Measurements from ENCODE around the gene PAGR1.
"Not testable (repeated sequence)": the region's sequence is repeated elsewhere in the genome, so short reads cannot be mapped to it uniquely, and the experiment has no call there.

Gene PAGR1

DNA sequence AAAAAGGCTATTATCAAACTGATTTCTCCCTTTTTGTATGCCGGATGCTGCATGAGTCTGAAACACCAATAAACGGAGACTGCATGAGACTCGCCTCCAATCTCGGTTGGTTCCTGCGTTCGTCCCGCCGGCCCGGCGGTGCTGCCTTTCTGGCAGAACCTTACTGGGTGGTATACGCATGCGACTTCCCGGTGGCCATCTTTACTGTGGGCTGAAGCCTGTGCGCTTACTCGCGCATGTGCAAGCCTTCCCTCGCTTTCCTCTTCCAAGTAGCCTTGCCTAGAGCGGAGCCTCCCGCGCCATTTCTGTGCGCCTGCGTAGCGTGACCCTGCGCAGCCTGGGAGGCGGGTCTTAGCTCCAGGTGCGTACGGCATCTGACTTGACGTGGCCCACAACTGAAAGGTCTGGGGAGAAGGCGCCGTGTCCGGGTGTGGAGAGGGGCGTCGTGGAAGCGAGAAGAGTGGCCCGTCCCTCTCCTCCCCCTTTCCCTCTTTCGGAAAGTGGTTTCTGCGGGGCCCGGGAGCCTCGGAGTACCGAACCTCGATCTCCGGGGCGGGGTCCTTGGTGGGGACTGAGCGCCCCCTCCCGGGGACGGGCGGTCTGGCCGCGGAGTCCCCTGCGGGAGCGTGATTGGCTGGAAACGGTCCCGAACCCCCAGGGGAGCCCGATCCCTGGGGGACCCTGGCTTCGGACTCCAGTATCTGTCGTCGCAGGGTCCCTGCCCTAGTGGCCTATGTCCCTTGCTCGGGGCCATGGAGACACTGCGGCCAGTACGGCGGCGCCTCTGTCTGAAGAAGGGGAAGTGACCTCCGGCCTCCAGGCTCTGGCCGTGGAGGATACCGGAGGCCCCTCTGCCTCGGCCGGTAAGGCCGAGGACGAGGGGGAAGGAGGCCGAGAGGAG is at the start of gene PAGR1:
Gene PAGR1, plus strand, starts transcription at position 360 of the 901 bp plus-strand sequence. Its CDS starts 374 bp downstream, at position 734.
- peak; percentile 100 for DNase-seq

DNA sequence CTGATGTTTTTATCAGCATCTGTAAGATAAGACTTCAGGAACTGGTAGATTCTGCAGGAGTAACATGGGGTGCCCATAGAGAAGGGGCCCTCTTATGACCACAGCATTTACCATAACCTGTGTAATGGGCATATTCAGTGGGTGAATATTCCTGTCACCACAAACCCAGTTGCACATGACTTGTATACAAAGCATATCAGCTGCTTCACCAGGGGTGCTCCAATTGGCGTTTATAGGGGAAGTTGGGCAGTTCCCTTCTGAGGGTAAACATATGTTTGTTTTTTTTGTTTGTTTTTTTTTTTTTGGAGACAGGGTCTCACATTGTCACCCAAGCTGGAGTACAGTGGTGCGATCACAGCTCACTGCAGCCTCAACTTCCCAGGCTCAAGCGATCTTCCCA is 49.4 kb upstream of the PAGR1 start:
- no peak for DNase-seq

DNA sequence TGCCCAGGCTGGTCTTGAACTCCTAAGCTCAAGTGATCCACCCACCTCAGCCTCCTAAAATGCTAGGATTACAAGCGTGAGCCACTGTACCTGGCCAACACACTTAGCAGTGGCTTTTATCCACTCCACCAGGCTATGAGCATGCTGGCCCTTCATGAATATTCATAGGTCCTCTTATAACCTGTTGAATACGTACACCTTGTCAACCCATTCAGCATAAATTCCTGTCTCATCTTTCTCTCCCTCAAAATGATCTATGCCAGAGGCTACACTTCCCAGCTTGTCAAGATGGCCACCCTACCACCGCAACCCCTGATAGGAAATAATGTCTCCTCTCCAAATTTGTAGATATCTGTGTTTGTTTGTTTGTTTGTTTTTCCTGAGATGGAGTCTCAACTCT is 48.9 kb upstream of the PAGR1 start:
- DNase-seq: no peak

DNA sequence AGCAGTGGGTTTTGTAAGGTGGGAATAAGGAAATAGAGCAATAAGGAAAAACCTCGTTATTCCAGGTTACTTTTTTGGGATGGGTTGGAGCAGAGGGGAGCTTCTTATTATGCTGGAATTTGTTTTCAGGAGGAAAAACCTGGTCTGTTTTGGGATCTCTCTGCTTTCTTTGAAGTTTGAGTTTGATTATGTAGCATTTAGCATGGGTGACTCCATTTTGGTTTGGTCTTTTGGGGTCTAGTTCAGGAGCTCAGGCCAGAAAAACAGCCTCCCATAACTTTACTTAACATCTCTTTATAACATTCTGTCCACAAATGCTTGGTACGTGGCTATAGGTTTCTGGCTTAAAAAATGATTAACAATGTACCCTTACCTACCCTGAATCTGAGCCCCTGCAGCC is 46.4 kb upstream of the PAGR1 start:
- no peak for DNase-seq

DNA sequence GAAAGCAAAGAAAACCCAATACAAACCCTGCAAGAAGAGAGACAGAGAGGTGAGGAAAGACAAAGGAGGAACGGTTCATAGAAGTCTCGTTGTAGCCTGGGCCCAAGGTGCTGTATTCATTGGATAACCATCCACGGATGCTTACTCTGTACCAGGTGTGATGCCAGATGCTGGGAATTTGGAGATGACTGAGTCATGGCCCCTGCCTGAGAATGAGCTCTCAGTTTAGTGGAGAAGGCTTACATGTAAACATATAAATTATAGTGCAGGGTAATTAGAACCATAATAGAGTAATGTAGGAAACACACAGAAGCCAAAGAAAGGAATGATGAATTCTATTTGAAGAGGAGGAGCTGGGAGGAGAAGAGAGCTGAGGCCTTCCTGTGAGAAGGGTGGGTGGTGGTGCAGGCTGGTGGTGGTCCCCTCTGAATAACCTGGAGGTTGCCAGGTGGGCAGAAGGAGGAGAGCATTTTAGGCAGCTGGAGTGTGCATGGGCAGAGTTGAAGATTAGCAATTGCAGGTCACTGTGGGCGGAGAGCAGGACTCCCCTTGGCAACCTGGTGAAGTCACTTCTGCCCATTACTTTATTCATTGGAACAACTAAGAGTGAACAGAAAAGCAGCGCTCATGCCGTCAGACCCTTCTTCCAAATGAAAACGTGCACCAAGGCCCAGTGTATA is 45.6 kb upstream of the PAGR1 start:
- DNase-seq: no peak

DNA sequence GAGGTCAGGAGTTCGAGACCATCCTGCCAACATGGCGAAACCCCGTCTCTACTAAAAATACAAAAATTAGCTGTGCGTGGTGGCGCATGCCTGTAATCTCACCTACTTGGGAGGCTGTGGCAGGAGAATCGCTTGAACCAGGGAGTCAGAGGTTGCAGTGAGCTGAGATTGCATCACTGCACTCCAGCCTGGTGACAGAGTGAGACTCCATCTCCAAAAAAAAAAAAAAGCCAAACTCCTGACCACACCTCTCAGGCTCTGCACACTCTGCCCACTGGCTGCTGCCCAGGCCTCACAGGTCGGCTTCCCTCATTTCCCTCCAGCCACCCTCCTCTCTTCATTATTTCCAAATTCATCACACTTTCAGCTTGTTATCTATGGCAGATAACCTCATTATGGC is 43.6 kb upstream of the PAGR1 start:
- DNase-seq: not testable (repeated sequence)

DNA sequence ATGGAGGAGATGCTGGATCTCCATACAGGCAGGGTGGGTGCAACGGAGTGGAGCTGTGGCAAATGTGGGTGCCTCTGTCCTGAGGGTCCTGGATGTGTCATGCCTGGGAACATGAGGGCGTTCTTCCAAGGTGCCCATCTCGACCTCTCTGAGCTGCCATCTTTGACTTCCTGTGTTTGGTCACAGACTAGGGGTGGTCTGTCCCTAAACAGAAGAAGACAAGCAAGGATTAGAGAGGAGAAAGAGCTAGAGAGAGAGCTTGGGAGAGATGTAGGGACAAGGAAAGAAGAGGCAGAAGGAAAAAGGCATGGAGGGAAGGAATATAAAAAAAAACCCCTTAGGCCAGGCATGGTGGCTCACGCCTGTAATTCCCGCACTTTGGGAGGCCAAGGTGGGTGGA is 41.2 kb upstream of the PAGR1 start:
- no peak for DNase-seq

DNA sequence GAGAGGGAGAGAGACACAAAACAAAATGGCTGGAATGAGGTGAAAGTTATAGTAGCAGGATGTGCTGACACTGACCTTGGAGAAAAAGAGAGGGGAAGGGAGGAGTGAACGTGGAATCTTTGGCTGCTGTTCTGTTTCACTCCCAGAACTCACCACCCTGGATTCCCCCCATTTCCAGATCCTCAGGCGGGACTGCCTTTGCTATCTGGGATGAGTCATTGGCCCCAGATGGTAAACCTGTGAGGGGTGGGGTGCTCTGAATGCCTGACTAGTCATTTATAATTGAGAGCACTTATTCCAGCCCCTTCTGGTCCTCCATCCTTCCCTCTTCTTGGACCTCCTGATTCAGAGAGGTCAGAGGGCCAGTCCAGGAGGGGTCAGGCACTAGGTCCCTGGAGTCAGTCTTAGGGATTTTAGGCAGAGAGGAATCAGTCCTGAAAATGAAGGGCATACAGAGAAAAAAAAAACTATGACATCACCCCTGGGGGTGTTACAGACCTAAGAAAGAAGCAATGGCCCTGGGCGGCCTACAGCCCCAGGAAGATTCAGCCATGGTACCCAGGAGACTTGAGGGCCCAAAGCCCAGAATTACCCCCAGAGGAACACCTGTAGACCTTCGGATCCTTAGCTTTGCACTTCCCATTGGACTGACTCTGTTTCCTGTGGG is 40.1 kb upstream of the PAGR1 start:
- no peak for DNase-seq

DNA sequence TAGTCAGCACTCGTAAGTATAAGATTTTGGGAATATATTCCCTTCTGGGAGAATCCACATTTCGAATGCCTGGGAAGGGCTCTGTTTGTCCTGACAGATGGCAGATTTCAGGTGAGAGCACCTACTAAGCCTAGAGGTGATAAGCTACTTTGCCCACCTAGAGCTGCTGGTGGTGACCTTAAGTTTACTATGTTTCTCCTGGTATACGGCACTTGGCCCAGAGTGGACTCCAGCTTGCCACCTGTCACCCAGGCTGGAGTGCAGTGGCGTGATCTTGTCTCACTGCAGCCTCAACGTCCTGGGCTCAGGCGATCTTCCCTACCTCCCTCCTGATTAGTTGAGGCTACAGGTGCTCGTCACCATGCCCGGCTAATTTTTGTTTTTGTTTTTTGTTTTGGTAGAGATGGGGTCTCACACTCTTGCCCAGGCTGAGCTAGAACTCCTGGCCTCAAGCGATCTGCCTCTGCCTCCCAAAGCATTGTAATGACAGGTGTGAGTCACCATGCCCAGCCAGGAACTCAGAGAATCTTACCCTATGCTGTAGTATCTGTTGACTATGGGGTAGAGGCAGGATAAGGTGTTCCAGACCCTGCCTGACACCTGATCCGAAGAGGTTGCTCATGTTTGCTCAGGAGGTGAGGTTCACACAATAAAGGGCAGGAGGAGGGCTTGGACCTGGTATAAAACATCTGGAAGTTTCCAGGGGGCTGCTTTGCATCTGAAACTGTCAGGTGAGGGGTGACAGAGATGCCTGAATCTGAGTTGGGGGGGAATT is 38.2 kb upstream of the PAGR1 start, which contains the start of gene ZG16:
Gene ZG16, plus strand, starts transcription at position 681 of the 775 bp plus-strand sequence. CDS start 1,011 bp downstream, outside the sequence.
- no peak for DNase-seq

DNA sequence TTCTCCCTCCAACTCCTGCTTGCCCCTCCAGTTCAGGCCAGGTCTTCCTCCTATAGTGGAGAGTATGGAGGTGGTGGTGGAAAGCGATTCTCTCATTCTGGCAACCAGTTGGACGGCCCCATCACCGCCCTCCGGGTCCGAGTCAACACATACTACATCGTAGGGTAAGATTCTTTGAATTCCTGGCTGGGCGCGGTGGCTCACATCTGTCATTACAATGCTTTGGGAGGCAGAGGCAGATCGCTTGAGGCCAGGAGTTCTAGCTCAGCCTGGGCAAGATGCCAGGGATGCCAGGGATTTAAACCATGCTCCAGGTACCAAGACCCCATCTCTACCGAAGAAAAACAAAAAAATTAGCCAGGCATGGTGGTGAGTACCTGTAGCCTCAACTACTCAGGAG is 36.5 kb upstream of the PAGR1 start:
- no peak for DNase-seq

DNA sequence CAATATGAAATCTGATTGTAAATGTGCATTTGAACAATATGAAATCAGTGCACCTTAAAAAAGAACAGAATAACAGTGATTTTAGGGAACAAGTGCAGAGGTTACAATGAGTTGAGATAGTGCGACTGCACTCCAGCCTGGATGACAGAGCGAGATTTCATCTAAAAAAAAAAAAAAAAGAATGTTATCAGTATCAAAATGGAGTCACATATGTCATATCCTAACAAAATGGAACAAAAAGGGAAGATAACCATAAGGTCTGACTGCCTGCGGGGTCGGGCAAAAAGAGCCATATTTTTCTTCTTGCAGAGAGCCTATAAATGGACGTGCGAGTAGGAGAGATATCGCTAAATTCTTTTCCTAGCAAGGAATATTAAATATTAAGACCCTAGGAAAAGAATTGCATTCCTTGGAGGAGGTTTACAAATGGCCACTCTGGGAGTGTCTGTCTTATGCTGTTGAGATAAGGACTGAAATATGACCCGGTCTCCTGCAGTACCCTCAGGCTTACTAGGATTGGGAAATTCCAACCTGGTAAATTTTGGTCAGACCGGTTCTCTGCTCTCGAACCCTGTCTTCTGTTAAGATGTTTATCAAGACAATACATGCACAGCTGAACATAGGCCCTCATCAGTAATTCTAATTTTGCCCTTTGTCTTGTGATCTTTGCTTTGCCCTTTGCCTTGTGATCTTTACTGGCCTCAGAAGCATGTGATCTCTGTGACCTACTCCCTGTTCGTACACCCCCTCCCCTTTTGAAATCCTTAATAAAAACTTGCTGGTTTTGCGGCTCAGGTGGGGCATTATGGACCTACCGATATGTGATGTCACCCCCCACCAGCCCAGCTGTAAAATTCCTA is 32.6 kb upstream of the PAGR1 start:
- DNase-seq: not testable (repeated sequence)

DNA sequence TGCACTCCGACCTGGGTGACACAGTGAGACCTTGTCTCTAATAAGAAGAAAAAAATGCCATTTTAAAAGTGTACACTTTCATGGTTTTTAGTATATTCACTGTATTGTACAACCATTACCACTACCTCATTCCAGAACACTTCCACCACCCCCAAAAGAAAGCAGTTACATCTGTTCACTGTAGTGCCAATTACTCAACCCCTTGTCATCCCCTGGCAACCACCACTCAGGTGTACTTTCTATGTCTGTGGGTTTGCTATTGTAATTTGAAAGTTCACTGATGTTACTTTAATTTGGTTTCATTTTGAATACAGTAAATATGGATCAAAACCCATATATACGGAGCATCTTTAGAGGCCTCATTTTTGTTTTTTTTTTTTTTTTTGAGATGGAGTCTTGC is 31.8 kb upstream of the PAGR1 start:
- peak in 1 of 2 donors; percentile 37 for DNase-seq

DNA sequence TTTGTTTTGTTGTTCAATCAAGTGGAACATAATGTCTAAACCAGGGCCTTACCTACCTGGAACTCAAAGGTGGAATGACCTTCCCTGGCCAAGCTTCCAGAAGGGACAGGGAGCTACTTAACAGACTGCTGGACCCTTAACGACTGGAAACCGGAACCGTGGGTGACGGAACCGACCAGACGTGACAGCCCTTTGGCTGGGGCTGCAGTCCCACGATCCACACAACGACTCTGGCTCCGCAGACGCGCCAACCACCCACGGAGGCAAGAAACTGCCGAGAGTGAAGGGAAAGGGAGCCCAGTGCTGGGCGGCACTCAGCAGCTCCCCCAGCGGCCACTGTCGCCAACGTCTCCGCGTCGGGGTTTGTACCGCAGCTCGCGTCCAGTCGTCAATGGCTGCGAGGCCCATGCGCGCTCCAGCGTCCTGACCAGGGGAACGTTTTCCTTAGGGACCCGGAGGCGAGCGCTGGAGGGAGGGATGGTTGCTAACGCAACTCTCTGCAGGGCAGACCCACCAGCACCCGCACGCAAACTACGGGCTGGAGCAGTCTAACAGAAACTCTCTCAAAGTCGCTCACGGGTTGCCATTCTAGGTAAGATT is 31.0 kb upstream of the PAGR1 start:
- DNase-seq: peak; percentile 81 to 82

DNA sequence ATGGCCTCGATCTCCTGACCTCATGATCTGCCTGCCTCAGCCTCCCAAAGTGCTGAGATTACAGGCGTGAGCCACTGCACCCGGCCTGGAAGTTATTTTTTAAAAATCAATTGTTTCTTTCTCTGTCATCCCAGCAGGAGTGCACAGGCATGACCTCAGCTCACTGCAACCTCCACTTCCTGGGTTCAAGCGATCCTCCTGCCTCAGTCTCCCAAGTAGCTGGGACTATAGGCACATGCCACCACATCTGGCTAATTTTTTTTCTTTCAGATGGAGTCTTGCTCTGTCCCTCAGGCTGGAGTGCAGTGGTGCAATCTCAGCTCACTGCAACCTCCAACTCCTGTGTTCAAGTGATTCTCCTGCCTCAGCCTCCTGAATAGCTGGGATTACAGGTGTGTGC is 28.8 kb upstream of the PAGR1 start:
- DNase-seq: not testable (repeated sequence)

DNA sequence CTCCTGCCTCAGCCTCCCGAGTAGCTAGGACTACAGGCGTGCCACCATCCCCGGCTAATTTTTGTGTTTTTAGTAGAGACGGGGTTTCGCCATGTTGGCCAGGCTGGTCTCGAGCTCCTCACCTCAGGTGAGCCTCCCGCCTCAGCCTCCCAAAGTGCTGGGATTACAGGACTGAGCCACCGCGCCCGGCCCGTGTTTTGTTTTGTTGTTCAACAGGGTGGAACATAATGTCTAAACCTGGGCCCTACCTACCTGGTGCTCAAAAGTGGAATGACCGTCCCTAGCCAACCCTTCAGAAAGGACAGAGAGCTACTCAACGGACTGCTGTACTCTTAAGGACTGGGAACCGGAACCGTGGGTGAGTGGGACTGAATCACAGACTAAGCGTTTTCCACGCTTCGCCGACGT is 26.2 kb upstream of the PAGR1 start:
- DNase-seq: no peak

DNA sequence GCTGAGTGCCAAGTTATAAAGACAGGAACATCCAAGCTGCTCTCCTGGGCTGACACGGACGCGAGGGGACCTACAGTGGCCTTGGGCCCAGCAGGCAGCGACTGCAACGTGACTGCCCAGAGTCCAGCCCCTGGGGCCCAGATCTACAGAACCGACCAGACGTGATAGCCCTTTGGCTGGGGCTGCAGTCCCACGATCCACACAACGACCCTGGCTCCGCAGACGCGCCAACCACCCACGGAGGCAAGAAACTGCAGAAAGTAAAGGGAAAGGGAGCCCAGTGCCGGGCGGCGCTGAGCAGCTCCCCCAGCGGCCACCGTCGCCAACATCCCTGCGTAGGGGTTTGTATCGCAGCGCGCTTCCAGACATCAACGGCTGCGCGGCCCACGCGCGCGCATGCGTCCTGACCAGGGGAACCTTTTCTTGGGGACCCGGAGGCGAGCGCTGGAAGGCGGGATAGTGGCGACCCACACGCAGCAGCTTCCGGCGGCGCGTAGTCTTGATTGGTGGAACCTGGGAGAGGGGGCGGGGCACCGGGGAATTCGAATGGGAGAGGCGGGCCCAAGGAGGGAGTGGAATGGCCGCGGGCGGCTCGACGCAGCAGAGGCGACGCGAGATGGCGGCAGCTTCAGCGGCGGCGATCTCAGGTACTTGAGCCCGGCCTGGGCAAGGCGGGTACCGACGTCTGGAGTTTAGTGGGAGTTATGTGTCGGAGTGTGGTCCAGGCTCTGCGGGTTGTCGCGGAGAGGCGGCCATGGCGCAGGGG is 25.6 kb upstream of the PAGR1 start, which contains the start of gene KIF22:
Gene KIF22, plus strand, starts transcription at position 569 of the 766 bp plus-strand sequence. Its CDS starts 9 bp downstream, at position 578.
- peak; percentile 100 for DNase-seq

DNA sequence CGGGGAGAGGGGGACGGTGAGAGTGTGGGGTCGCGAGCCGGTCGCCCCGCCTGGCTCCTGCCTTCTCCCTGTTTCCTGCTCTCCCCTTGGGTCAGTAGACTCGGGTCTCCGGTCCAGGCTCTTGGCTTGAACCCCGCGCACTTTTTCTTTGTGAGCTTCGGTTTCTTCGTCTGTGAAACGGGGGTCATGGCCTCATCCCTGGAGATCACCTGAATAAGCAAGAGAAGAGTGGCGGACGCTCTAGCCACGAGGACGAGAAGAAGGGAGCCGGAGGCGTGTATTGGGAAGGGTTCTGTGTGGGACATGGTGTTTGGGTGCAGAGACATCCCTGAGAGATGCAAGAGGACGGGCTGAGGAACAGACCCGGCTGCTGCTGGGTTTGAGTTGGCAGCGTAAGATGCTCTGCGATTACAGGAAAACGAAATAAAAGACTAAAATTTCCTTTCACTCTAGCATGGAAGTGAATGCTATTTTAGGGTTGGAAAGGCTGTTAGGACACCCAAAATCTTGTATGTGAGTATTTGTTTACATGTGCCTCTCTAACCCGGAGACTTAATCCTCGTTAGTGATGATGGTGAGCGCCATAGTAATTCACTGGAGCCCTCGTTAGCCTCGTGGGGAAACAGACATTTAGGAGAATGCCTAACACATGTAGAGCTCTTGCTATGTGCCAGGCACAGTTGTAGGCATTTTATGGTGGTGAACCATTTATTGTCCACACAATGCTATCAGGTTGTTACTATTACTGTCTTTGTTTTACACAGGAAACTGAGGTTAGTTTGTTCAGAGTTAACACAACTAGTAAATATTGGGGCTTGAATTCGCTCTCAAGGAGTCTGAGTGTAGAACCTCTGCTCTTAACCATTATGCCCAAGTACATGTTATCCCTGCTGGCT is 24.8 kb upstream of the PAGR1 start:
- DNase-seq: peak in 1 of 2 donors; percentile 34

DNA sequence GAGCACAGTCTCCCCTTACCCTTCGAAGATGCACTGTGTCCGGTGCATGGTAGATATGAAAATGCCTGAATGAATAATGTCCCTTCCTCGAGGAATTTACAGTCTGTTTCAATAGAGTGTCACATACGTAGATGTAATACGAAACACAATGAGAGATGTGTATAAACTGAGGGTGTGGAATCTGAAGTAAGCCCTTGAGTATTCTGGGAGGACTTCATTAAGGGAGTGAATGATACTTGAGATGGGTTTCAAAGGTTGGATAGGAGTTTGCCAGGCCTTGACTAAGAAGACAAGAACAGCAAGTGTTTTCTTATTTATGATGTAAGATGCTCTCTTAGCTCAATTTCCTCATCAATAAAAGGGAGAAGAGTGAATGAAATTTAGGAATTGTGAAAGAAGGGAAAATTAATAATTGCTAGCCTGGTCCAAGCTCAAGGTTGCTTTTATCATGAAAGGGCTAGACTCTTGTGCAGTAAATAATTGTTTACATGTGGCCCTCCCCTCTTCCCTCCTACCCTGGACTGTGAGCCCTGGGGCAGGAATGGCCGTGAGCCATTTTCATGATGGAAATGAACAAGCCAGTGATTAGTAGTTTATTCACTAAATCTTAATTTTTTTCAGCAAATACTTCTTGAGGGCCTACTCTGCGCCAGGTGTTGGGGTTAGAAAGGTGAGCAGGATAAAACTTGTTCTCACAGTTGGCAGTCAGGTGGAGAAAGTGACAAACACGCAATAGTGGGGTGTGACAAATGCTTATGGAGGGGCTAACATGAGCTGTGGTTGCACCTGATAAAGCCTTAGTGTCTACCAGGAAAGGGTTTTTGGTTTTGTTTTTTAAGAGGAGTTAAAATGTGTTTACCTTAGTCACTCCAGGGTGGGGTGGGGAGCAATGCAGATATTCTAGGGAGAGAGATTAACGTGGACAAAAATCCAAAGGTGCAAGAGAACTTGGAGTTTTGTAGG is 23.8 kb upstream of the PAGR1 start:
- DNase-seq: no peak
